NCI-H2227 (cell line): ENCODE results near the gene PLLP.
"Not testable (repeated sequence)": the region's sequence is repeated elsewhere in the genome, so short reads cannot be mapped to it uniquely, and the experiment has no call there.

Experiments used
- DNase-seq: peaks from one replicate; lab custom pipeline; 2025; ENCODE audit not compliant: unreplicated experiment; lab: John Stamatoyannopoulos, UW

The PLLP gene

DNA sequence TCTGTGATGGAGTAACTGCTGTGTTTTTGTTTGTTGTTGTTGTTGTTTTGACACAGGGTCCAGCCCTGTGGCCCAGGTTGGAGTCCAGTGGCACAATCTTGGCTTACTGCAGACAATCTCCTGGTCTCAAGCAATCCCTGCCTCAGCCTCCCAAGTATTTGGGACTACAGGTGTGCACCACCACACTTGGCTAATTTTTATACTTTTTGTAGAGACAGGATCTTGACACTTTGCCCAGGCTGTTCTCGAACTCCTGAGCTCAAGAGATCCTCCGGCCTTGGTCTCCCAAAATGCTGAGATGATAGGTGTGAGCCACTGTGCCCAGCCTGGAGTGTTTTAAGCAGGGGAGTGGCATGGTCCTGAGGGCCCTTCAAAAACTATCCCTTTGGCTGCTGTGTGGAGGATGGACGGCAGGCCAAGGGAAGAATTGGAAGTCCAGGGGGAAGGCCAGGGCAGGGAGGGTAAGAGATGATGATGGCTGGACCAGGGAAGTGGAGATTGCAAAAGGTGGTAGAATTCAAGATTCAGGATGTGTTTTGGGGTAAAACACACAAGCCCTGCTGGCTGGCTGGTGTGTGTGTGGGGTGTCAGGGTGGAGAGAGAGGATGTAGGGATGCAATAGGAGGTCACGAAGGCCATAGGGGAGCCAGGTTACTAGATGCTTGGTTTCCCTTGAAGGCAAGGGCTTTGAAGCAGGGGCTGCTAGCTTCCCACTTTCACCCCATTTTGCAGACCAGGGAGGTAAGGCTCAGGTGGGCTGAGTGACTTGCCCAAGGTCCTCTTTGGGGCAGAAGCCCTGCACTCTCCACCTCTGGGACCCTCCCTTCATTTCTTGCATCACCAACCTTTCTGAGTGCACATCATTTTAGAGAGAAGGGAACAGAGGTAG, 18.8 kb upstream of the PLLP start:
- DNase-seq = no peak

DNA sequence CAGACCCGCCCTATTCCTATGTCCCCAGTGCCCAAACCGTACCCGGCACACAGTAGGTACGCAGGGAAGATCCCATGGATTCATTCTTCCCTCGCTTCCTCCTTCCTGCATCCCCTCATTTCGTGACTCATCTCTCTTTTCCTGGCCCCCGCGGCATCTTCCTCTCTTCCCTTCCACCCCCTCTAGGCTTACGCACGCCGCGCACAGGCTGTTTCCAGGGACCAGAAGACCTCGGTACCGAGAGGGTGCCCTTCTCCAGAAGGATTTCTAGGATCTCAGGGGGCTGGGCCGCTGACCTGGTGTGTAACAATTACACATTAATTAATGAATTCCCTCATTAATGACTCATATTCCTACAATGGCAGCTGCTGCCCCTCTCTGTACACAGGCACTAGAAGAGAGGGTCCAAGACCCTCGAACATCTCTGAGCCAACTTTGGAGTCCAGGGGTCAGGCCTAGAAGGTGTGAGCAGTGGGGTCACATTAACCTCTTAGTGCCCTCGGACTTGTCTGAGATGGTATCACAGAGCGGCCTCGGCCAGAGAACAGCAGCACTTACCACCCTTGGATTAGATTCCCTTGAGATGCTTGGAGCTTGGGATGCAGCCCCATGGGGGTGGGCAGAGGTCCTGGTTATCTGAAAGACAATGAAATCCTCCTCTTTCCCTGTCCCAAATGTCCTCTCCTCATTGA, 16.8 kb upstream of the PLLP start:
- DNase-seq = peak; percentile 36

DNA sequence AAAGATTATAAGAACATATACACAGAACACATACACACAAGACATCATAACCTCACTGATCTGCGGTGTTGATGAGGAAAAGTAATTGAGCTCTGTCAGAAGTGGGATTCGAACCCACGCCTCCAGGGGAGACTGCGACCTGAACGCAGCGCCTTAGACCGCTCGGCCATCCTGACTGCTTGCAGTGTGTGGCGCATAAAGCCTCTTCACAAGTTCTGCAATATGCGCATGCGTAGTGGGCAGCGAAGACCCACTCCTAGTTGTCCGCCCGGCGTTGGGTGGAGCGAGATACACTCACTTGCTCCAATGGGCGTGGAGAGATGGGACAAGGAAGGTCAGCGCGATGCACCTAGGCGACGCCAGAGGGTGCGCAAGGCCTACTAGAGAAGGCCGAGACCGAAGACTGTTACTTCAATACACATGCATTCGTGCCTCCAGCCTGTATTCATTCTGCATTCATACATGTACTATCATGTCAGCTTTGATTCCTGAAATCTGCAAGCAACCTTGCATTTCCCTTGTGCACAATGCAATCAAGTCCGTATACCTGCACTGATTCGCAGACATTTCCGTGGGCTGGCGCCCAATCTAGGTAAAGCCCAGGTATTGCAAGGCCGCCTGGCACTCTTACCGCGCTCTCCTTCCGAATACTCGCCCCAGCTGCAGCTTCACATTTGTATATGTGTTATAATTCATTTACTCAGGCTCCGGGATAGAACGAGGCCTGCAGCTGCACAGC, 16.1 kb upstream of the PLLP start:
- peak; percentile 98 for DNase-seq

DNA sequence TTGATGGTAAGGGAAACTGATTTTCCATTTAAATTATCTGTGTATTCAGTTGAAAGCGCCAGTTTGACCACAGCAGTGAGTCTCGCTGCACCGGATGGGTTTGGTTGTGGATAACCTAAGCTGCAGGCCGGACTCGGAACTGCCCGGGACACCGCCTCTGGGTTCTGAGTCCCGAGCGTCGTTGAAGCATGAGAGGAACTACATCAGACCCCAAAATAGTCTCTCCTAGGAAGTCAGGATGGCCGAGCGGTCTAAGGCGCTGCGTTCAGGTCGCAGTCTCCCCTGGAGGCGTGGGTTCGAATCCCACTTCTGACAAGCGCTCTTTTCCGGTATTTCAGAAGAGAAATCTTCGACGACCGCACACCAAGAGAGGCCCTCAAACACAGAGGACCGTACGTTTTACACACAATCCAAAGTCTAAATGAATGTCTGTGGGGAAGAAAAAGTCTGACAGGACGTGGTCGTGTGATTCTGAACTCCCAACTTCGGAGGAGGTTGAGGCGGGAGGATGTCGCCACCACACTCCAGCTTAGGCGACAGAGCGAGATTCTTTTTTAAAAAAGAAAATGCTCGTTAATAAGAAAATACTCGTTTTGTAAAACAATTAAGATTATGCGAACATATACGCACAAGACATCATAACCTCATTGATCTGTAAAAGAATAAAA, 15.4 kb upstream of the PLLP start:
- peak; percentile 89 for DNase-seq

DNA sequence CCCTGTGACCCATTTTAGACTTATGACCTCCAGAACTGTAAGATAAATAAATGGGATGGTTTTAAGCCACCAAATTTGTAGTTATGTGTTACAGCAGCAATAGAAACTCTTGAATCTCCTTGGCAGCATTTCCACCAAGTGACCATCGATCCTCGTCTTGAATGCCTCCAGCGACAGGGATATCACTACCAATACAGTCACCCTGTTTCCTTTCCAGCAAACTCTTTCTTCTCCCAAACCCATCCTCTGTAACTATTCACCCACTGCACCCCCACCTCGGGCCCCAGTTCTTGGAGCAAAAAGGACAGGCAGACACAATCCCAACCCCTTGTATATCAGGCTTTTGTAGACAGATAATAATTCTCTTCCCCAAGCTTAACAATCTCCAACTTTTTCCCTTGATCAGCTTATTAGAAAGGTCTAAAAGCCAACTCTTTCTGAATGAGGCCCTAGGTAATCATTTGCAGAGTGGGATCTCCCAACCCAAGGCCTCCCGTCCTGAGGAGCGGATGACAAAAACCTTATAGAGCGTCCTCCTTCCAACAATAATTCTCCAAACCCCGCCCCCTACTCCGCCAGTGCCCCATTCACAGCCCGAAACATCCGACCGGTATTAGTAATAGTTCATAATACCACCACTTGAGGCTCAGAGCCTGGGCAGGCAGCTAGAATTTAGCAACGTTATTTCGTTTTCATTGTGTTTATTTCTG, 14.7 kb upstream of the PLLP start:
- peak; percentile 73 for DNase-seq

DNA sequence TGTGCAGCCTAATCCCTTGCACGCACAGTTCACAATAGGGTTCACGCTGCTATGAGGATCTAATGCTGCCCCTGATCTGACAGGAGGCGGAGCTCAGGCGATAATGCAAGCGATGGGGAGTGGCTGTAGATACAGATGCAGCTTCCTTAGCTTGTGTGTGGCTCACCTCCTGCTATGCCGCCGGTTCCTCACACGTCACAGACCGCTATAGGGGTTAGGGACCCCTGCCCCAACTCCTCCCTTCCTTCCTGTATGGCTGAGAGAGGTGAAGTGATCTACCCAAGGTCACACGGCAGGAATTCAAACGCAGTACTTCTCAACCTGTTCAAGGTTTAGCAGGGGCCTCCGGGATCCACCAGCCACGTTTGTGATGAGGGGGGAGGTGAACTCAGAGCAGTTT, 13.4 kb upstream of the PLLP start:
- DNase-seq = peak; percentile 17

DNA sequence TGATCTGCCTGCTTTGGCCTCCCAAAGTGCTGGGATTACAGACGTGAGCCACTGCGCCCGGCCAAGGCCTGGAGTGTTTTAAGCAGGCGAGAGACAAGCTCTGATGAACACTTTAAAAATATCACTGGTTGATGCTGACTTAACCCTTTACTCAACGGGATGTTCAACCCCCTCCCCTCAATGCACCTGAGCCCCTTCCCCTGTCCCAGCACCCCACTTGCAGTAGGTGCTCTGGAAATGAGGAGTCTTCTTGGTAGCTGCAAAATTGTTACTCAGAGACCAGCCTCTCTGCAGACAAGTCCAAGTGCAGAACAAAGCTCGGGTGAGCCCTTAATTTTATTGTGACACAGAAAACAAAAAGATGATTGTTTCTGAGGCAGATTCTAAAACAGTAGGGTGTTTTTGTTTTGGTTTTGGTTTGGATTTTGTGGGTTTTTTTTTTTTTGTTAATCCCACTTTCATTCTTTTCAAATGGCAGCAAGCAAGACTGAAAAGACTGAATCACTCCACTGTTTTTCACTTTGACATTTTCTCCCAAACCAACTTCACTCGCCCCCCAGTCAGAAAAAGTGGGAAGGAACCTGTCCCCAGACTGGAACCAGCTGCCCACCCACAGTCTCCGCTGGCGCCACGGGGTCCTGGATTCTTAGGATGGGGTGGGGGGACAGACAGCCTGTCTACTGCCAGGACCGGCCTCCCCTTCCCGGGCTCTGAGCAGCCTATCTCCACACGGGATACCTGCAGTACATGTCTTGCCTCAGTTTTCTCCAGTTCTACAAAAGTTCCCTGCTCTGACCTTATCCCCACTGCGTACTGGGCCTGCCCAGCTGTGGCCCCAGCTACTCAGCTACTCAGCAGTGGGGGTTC, 5.2 kb upstream of the PLLP start:
- DNase-seq = no peak

DNA sequence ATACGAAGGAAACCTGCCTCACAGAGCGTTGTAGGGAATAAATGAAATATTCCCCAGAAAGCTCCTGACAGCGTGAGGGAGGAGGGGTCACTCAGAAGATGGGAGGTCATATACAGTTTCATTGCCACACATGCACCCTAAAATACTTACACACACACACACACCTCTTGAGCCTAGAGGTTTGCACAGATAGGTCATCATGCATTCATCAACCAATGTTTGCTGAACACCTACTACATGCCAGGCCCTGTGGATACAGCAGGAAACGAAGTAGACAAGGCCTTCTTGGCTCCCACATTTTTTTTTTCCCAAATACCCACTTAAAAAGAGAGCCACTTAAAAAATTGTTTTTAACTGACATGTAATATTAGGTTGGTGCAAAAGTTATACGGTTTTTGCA, 907 bp upstream of the PLLP start:
- DNase-seq = no peak

DNA sequence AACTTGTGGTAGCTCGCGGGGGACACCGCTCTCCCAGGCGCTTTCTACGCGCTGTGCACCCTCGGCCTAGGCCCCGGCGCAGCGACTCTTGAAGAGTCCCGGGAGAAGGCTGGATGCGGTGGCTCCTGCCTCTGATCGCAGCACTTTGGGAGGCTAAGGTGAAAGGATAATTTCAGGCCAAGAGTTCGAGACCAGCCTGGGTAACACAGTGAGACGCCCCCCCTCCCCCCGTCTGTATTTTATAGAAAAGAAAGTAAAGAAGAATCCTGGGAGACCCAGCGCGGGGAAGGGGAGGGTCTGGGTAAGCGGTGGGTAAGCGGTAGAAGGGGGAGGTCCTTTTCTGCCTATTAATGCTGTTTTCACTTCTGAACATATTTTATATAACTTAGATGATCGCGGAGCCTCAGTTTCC, 486 bp upstream of the PLLP start:
- peak; percentile 40 for DNase-seq

DNA sequence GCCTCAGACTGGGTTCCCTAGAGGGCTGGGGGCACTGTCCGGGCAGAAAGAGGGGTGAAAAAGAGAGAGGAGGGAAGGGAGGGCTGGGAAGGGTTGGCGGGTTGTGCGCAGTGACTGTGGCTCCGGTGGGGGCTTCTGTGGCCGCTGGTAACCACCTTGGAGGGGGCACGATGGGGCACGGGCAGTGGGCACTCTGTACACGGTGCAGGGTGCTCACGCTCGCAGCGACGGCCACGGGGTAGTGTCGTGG, 588 bp downstream of the PLLP start:
- DNase-seq = no peak

DNA sequence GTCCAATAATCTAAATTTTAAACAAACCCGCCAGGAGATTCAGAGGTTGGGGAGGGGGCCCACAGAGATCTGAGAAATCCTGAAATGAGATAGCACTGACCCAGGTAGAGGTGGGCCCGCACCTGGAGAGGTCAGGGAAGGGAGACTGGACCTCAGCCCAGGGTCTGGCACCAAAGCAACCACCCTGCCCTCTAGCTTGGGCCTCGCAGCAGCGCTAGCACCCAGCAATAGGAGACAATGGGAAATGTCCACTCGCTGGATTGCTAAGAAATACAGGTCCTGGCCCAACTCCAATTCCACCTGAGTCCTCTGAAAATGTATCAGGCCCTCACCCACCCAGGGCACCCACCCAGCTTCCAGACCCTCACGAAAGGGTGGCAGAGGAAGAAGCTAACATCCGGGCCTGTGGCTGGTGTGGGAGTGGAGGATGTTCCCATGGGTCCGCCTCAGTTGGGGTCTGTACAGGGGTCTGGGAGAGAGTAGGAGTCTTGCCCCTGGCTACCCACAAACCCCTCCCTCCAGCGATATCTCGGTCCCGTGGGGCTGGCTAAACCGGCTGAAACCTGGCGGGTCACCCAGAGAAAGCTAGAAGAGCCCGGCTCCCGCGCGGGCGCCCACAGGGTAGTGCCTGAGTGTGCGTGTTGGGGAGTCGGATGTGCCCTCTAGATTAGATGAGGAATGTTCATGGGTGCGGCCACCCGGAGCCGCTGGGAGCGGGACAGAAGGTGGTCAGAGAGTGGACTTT, 1.1 kb downstream of the PLLP start:
- DNase-seq = no peak

DNA sequence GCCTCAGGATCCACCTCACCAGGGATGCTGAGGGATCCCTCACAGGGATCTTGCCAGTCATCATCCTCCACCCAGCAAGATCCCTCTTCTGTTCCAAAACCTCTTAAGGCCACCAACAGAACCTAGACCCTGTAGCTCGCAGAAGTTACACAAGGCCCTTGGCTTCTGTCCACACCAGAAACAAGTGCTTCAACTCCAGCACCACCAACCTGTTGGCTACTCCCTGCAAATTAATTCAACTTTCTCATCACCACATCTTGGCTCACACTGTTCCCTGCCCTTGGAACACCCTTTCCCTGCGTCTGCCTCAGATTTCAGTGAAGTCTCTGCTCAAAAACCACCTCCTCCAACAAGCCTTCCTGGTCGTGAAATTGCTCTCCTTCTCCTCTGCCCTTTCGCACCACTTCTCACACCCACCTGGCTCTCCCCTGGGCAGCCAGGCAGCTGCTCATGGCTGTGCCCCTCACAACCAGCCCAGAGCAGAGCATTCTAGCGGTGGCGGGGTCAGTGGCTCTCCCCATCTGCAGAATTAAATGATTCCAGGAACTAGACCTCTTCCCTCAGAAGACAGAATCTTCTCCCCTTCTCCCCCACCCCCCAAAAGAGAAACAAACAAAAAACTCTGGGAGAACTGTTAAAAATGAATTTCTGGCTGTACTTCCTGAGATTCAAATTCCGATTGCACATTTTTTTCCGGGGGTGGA, 1.8 kb downstream of the PLLP start:
- DNase-seq = no peak

DNA sequence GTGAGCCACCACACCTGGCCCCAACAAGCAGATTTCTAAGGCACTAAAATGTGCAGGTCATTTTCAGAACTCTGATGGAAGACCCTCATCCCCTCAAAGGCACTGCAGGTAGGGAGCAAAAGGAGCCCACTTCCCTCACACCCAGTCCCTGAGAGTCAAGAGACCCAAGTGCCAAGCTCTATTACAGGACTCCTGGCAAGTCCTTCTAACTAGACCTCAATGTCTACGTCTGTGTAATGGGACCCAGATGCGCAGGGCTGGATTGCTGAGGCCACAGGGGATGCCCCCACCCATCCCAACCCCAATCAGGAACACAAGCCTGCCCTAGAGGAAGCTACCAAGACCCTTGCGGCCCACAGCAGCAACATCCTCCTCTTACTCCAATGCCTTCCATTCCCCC, 2.7 kb downstream of the PLLP start:
- no peak for DNase-seq

DNA sequence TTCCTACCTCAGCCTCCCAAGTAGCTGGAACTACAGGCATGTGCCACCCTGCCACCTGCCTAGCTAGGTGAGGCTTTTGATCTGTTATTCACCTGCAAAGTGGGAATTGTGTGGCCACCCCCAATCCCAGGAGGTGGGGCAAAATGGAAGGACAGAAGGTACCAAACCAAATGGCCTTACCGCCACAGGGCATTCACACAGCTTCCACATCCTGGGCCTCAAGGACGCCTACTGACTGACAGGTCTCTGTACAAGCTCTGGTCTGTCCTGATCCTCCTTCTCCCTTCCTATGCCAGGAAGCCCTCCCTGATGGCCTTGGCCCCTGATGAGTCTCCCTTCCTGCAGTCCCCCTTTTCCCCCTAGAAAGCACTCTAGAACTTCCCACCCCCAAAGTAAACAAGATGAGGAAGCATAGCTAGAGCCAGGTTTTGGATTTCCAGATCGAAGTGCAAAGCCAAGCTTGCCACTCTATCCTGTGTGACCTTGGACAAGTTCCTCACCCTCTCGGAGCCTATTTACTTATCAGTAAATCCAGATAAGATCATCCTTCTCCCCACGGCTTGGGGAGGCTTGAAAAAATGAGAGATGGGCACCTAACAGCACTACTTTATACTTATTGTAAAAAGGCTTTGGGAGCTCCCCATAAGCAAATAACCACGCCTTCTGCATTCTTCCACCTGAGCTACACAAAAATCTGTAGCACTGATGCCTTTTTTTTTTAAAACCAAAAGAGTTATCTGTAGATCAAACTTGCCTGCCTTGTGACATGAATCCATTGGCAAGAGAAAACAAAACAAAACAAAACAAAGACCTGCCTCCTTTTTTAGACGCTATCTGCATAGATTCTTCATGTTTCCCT, 4.5 kb downstream of the PLLP start:
- no peak for DNase-seq

DNA sequence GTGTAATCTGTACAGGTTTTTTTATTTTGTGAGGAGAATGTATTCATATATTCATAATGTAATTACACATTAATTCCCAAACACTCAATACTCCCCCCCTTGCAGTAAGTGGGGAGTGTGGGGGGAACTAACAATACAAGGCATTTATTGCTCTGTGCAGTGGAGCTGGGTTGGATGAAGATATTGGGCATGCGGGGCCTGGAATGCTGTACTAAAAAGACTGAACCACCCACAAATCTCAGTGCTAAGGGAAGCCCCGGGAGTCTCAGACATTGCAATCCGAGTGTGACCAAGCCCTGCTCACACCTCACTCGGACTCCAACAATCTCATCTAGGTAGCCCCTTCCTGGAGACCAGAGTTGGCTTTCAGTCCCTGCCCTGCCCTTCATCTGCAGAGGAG, 6.0 kb downstream of the PLLP start:
- no peak for DNase-seq

DNA sequence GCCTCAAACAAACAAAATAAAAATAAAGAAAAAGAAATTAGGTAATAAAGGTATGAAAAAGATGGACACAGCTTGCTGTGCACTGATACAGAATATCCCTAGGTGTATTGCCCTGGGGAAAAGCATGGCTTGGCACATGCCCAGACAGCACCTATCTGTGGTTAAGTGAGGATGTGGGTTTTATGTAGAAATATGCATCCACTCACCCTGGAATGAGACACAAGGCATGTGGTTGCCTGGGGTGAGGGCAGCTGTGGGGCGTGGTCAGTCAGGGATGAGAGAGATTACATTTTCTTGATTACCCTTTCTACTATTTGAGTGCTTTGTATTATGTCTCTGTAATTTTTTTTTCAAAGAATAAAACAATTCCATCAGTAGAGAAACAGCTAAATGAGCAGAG, 6.9 kb downstream of the PLLP start:
- no peak for DNase-seq

DNA sequence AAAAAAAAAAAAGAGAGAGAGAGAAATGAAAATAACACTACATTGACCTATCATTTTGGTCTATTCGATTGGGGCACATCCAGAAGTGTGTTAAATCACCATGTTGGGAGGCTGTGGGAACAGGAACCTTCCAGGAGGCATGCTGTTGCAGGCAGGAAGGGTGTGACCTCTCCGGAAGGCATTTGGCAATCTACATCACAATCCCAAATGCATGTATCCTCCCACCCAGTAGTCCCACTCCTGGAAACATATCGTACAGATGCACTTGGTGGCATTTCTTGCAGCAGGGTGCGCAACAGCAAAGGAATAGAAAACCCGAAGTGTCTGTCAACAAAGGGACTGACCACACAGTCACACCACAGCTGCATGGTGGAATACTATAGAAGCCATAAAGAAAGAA, 7.9 kb downstream of the PLLP start:
- no peak for DNase-seq

DNA sequence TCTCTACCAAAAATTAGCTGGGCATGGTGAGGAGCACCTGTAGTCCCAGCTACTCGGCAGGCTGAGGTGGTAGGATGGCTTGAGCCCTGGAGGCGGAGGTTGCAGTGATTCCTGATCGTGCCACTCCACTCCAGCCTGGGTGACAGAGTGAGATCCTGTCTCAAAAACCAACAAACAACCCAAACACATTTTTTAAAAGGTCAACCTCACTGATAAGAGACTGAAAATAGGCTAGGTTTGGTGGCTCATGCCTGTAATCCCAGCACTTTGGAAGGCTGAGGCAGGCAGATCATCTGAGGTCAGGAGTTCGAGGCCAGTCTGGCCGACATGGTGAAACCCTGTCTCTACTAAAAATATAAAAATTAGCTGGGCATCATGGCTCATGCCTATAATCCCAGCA, 8.5 kb downstream of the PLLP start:
- DNase-seq = not testable (repeated sequence)
